Upper lobe of left lung (tissue), 4 donors: ENCODE data around the gene SLX4IP.

Experiments
- CTCF ChIP-seq, 6 experiments: fragments of 450-650 bp in 4 of 6; fragments of 200-600 bp in 2 of 6; sonication (generic) in 2 of 6; IDR thresholded peaks; one replicate each; pipeline ENCODE4 v1.5.1; 2016 to 2019; ENCODE audit warnings: antibody characterized with exemption in 6 of 6
- POLR2A ChIP-seq, 4 donors: fragments of 450-650 bp; IDR thresholded peaks; one replicate each; pipeline ENCODE4 v1.5.1; 2016 to 2017; ENCODE audit warnings: antibody characterized with exemption in 4 of 4, mild to moderate bottlenecking in 2 of 4
- POLR2AphosphoS5 ChIP-seq, 2 donors: sonication (generic); formaldehyde crosslinking; IDR thresholded peaks; one replicate each; pipeline ENCODE4 v1.5.1; 2017; ENCODE audit warnings: antibody characterized with exemption in 2 of 2

GRCh38 chr20:10468340-10468845, 33.3 kb downstream of the SLX4IP start:
- no peak for TF ChIP-seq POLR2AphosphoS5 (IDR thresholded peaks at IDR 0.05)
- no peak for TF ChIP-seq CTCF (IDR thresholded peaks at IDR 0.05)
- TF ChIP-seq POLR2A (IDR thresholded peaks at IDR 0.05): no peak
